Measurements from ENCODE around the gene EIF1AX.

GRCh38 chrX:20147561-20147960 is 5.9 kb upstream of the EIF1AX start:
- TF ChIP-seq CTCF (IDR thresholded peaks at IDR 0.05; ENCODE audit: low read depth, low read length, poor library complexity, severe bottlenecking): no peak
- no peak for TF ChIP-seq EZH2phosphoT487 (IDR thresholded peaks at IDR 0.05; ENCODE audit: borderline replicate concordance, low read length)
